Nephron progenitor cell (in vitro differentiated cells): ENCODE measurements around the gene PDP2.

ENCODE experiments used
- DNase-seq: peaks from one replicate; pipeline ENCODE4 v3.0.0; 2021
- H3K27ac Mint-ChIP-seq: 2 replicates; pipeline ENCODE4 v1.8.0; 2021; ENCODE audit warnings: mild to moderate bottlenecking, moderate library complexity, mixed read lengths
- H3K27me3 Mint-ChIP-seq: 2 replicates; pipeline ENCODE4 v1.8.0; 2021; ENCODE audit warnings: mild to moderate bottlenecking, low read depth, mixed read lengths; ENCODE audit not compliant: poor library complexity
- H3K36me3 Mint-ChIP-seq: 2 replicates; pipeline ENCODE4 v1.8.0; 2021; ENCODE audit warnings: low read depth, mixed read lengths
- H3K4me1 Mint-ChIP-seq: 2 replicates; pipeline ENCODE4 v1.8.0; 2021; ENCODE audit warnings: mixed read lengths
- H3K4me3 Mint-ChIP-seq: 2 replicates; pipeline ENCODE4 v1.8.0; 2021; ENCODE audit warnings: mild to moderate bottlenecking, moderate library complexity, mixed read lengths
- H3K9me3 Mint-ChIP-seq: 2 replicates; pipeline ENCODE4 v1.8.0; 2021; ENCODE audit warnings: mild to moderate bottlenecking, moderate library complexity, mixed read lengths
- CTCF ChIP-seq: fragments of 200-600 bp; sonication (generic); IDR thresholded peaks from 2 replicates; pipeline ENCODE4 v1.5.0; 2021; ENCODE audit warnings: antibody characterized with exemption

PDP2 gene

DNA sequence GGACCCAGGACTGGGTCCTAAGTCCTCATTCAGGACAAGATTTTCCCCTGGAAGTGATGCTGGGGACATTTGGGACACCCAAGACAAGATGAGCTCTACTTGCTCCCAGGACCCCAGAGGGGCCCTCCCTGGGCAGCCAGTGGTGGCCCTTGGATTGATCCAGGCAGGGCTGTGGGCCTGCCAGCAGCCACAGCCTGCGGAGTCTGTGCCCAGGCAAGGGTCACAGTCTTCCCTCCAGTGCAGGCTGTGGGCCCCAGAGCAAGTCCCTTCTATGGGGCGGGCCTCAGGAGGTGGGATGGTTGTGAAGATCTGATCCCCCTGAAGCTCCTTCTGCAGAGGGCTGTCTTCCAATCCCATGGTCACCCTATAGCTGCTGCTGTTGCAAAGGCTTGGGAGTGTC lies 23.5 kb upstream of the PDP2 start:
- peaks cover 3% of the 10 kb centered on the region for H3K27me3 Mint-ChIP-seq
- H3K27ac Mint-ChIP-seq: no peak overlapping the region
- H3K9me3 Mint-ChIP-seq: no peaks in the 10 kb centered on the region
- H3K4me3 Mint-ChIP-seq: no peak overlapping the region
- H3K4me1 Mint-ChIP-seq: no peaks in the 10 kb centered on the region
- H3K36me3 Mint-ChIP-seq: no peaks in the 10 kb centered on the region
- no peak for TF ChIP-seq CTCF
- no peak for DNase-seq

DNA sequence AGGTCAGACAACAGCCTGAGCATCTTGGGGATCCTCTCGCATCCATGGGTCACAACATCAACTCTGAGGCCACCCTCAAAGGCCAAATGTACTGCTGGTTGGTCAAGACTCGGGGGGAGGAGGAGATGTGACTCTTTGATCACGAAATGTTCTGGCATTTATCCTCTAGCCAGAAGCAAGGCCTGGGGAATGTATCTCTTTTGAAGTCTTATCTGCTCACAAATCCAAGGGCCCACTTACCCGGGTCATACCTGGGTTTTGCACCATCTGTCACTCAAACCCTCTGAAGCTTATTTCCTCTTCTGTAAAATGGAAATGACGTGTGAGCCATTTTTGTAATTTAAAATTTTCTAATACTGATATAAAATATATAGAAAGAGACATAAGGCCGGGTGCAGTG lies 22.9 kb upstream of the PDP2 start:
- Mint-ChIP-seq H3K4me3 (no peak overlapping the region), H3K27ac (no peak overlapping the region), H3K36me3 (no peaks in the 10 kb centered on the region), H3K9me3 (no peaks in the 10 kb centered on the region), H3K27me3 (peaks cover 3% of the 10 kb centered on the region), H3K4me1 (no peaks in the 10 kb centered on the region)
- no peak for DNase-seq
- TF ChIP-seq CTCF: no peak

DNA sequence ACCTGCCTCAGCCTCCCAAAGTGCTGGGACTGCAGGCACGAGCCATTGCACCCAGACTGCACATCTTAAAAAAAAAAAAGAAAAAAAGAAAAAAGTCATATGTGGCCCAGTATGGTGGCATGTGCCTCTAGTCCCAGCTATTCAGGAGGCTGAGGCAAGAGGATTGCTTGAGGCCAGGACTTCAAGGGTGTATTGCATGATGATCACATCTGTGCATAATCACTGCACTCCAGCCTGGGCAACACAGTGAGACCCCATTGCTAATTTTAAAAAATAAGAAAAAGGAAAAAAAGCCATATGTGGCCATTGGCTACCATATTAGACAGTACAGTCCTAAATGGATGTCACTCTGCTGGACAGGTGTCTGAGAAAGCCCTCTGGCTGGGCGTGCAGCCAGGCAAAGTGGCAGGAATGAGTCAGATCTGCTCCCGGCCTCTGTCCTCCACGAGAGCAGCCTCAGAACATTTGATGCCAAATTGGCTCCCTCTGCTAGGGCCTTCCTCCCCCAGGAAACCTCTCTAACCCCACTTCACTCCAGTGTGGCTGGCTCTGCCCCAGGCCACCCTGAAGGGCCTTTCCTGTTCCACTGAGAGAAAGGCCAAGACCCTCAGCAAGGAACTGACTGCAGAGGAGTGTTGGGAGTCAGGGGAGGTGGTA lies 21.4 kb upstream of the PDP2 start:
- peak overlapping the region; percentile 32 for H3K27ac Mint-ChIP-seq
- DNase-seq: no peak
- H3K36me3 Mint-ChIP-seq: no peaks in the 10 kb centered on the region
- TF ChIP-seq CTCF: no peak
- H3K4me1 Mint-ChIP-seq: no peaks in the 10 kb centered on the region
- H3K4me3 Mint-ChIP-seq: no peak overlapping the region
- no peaks in the 10 kb centered on the region for H3K9me3 Mint-ChIP-seq
- H3K27me3 Mint-ChIP-seq: peaks cover 3% of the 10 kb centered on the region

GRCh38 chr16:66859397-66860068 lies 20.8 kb upstream of the PDP2 start:
- Mint-ChIP-seq H3K9me3 (no peaks in the 10 kb centered on the region), H3K27ac (peak overlapping the region; percentile 32), H3K36me3 (no peaks in the 10 kb centered on the region), H3K4me3 (no peak overlapping the region), H3K27me3 (peaks cover 2% of the 10 kb centered on the region), H3K4me1 (no peaks in the 10 kb centered on the region)
- TF ChIP-seq CTCF: no peak
- no peak for DNase-seq

GRCh38 chr16:66862023-66862520 lies 18.2 kb upstream of the PDP2 start:
- no peak overlapping the region for H3K27ac Mint-ChIP-seq
- H3K9me3 Mint-ChIP-seq: no peaks in the 10 kb centered on the region
- no peaks in the 10 kb centered on the region for H3K4me1 Mint-ChIP-seq
- H3K36me3 Mint-ChIP-seq: no peaks in the 10 kb centered on the region
- DNase-seq: no peak
- TF ChIP-seq CTCF: no peak
- no peak overlapping the region for H3K4me3 Mint-ChIP-seq
- no peaks in the 10 kb centered on the region for H3K27me3 Mint-ChIP-seq

DNA sequence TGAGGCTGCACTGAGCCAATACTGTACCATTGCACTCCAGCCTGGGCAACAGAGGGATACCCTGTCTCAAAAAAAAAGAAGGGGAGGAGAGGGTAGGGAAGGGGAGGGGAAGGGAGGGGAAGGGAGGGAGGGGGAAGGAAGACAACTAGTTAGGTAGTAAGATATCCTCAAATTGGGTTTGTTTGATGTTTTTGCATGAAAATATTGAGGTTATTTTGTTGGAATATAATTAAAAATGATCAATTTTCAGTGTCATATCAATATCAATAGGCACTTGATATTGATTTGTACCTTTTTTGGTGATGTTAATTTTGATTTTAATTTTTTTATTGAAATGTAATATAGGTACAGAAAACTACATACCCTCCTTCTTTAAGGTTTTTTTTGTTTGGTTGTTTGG lies 16.6 kb upstream of the PDP2 start:
- no peak for DNase-seq
- Mint-ChIP-seq H3K4me1 (peaks cover 6% of the 10 kb centered on the region), H3K36me3 (no peaks in the 10 kb centered on the region), H3K9me3 (no peaks in the 10 kb centered on the region), H3K4me3 (no peak overlapping the region), H3K27ac (no peak overlapping the region), H3K27me3 (peaks cover 7% of the 10 kb centered on the region)
- no peak for TF ChIP-seq CTCF
